Neural cell (in vitro differentiated cells): ENCODE data around the gene POLR2H.

Experiments
- POLR2AphosphoS5 ChIP-seq: IDR thresholded peaks from 2 replicates; pipeline ENCODE4 v1.6.1; 2012
- REST ChIP-seq: IDR thresholded peaks from 2 replicates; pipeline ENCODE4 v1.6.1; 2012; ENCODE audit warnings: borderline replicate concordance
- TF ChIP-seq, protein P1 (sequence below): fragments of 450-650 bp; IDR thresholded peaks from 2 replicates; pipeline ENCODE4 v1.5.1; 2014; ENCODE audit warnings: antibody characterized with exemption, mild to moderate bottlenecking, moderate library complexity; ENCODE audit not compliant: poor library complexity, severe bottlenecking

GRCh38 chr3:184346480-184347190 is 14.9 kb upstream of the POLR2H start:
- TF ChIP-seq, protein P1, sequence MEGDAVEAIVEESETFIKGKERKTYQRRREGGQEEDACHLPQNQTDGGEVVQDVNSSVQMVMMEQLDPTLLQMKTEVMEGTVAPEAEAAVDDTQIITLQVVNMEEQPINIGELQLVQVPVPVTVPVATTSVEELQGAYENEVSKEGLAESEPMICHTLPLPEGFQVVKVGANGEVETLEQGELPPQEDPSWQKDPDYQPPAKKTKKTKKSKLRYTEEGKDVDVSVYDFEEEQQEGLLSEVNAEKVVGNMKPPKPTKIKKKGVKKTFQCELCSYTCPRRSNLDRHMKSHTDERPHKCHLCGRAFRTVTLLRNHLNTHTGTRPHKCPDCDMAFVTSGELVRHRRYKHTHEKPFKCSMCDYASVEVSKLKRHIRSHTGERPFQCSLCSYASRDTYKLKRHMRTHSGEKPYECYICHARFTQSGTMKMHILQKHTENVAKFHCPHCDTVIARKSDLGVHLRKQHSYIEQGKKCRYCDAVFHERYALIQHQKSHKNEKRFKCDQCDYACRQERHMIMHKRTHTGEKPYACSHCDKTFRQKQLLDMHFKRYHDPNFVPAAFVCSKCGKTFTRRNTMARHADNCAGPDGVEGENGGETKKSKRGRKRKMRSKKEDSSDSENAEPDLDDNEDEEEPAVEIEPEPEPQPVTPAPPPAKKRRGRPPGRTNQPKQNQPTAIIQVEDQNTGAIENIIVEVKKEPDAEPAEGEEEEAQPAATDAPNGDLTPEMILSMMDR = no peak
- no peak for TF ChIP-seq REST
- TF ChIP-seq POLR2AphosphoS5 = no peak
